ENCODE results near the gene ZNF784. TPM values are rescaled to one million over a fixed set of nuclear protein-coding genes. Genes with fewer than 3 reads are reported as not detected.

The ZNF784 gene
- total and polyA plus RNA-seq, 2 of the 8 experiments (the other 6 are each of a cell fraction or from before 2014, with no cell fraction given) = 6.5 to 8.0 TPM

GRCh38 chr19:55650602-55651230 lies 26.4 kb upstream of the ZNF784 start:
- H3K14ac ChIP-seq (ENCODE audit: insufficient read length) = no peak overlapping the region
- H3K4me3 ChIP-seq (ENCODE audit: extremely low read depth in 1 of 4, insufficient read depth in 2 of 4, low read depth in 3 of 4, low read length in 4 of 4) = no peak overlapping the region
- 91% methylated on average over 17 of the region's 17 CpGs; no CpG with 5 or more reads in 1 of the 2 experiments for WGBS, 2 experiments (ENCODE audit: extremely low coverage in 1 of 2, insufficient coverage in 1 of 2, insufficient read length in 1 of 2, insufficient replicate concordance in 2 of 2, low coverage in 1 of 2, low lambda C conversion rate in 2 of 2, missing lambda C conversion rate in 1 of 2)
- peaks cover 0 to 3% (median 1%) of the 10 kb centered on the region in 4 experiments; a peak in 2 of 8 replicates for H3K36me3 ChIP-seq (ENCODE audit: control insufficient read depth in 2 of 4, insufficient read depth in 4 of 4, low read length in 3 of 4)
- H2BK5ac ChIP-seq (ENCODE audit: low read depth, low read length) = no peak overlapping the region
- H3K56ac ChIP-seq (replicated peaks; ENCODE audit: insufficient read length, low read depth, low read length) = no peak overlapping the region
- no peak overlapping the region for H2AK5ac ChIP-seq (ENCODE audit: low read depth, low read length)
- H3K23ac ChIP-seq (ENCODE audit: insufficient read length) = no peak overlapping the region
- H4K91ac ChIP-seq (replicated peaks; ENCODE audit: insufficient read length, low read length) = no peak overlapping the region
- H3K27ac ChIP-seq (ENCODE audit: low read depth, low read length) = no peak overlapping the region
- DNase-seq (ENCODE audit: low read depth in 1 of 2, low spot score in 2 of 2) (no peak), FAIRE-seq (no peak)
- H2BK20ac ChIP-seq (ENCODE audit: low read length) = no peak overlapping the region
- H4K20me1 ChIP-seq (replicated peaks in 1 of 2; ENCODE audit: control insufficient read depth in 1 of 2, insufficient read depth in 2 of 2, low read length in 2 of 2) = no peaks in the 10 kb centered on the region
- H3K79me1 ChIP-seq (ENCODE audit: low read depth, low read length) = peaks cover 2% of the 10 kb centered on the region; the same call in 1 of the 2 replicates
- H3K79me2 ChIP-seq (ENCODE audit: control insufficient read depth in 1 of 2, insufficient read depth in 2 of 2, low read length in 2 of 2) = peaks cover 2 to 4% of the 10 kb centered on the region in 2 experiments
- no peak overlapping the region for H3K18ac ChIP-seq (ENCODE audit: extremely low read depth, low read length)
- no peaks in the 10 kb centered on the region for H3K27me3 ChIP-seq (replicated peaks in 1 of 4; ENCODE audit: control insufficient read depth in 3 of 4, extremely low read depth in 1 of 4, insufficient read depth in 3 of 4, low read length in 3 of 4)
- CTCF ChIA-PET (ENCODE audit: partially characterized antibody) = interaction anchor here (0.9 to 6.9 kb wide), 2 partner anchors 19 to 21 kb away, joined by 3 to 56 read pairs; no protein-coding TSS in a partner anchor
- no peak overlapping the region for H3K4ac ChIP-seq (replicated peaks; ENCODE audit: insufficient read length, low read depth, low read length)
- no peak overlapping the region for H2AFZ ChIP-seq (ENCODE audit: low read length)
- H3K23me2 ChIP-seq (ENCODE audit: low read depth, low read length) = peaks cover 11% of the 10 kb centered on the region
- H2BK12ac ChIP-seq (ENCODE audit: low read depth, low read length) = no peak overlapping the region
- no peak overlapping the region for H4K5ac ChIP-seq (ENCODE audit: insufficient read length, low read depth, low read length)
- H3K4me1 ChIP-seq (replicated peaks in 1 of 4; ENCODE audit: control insufficient read depth in 3 of 4, insufficient read depth in 4 of 4, low read length in 3 of 4) = peaks cover 0 to 8% (median 3%) of the 10 kb centered on the region in 4 experiments; a peak in 5 of 7 replicates
- no peak overlapping the region for H2BK15ac ChIP-seq (ENCODE audit: low read length)
- no peaks in the 10 kb centered on the region for H3K9me3 ChIP-seq (ENCODE audit: insufficient read depth in 2 of 2, low read depth in 1 of 2, low read length in 1 of 2)
- no peak overlapping the region for H3K9ac ChIP-seq (replicated peaks in 1 of 4; ENCODE audit: extremely low read depth in 1 of 4, low read depth in 3 of 4, low read length in 3 of 4)
- H2BK120ac ChIP-seq (replicated peaks; ENCODE audit: low read depth, low read length) = no peak overlapping the region
- POLR2A ChIA-PET (ENCODE audit: partially characterized antibody) = interaction anchor here (9.2 kb wide), 1 partner anchor 17 kb away, joined by 96 read pairs; no protein-coding TSS in a partner anchor
- no peak overlapping the region for H3K4me2 ChIP-seq (ENCODE audit: insufficient read depth in 1 of 2, low read depth in 2 of 2, low read length in 2 of 2)
- H4K8ac ChIP-seq (ENCODE audit: extremely low read depth, insufficient read depth, low read length) = no peak overlapping the region
- TF ChIP-seq RNF2 (IDR thresholded peaks at IDR 0.05; ENCODE audit: borderline replicate concordance, low read depth, low read length, missing control alignments, poor library complexity, severe bottlenecking) = no peak
- no peak for TF ChIP-seq E2F6 (IDR thresholded peaks at IDR 0.05)
- no peak for TF ChIP-seq SP4 (IDR thresholded peaks at IDR 0.05; ENCODE audit: low read length)
- TF ChIP-seq CHD2 (IDR thresholded peaks at IDR 0.05; ENCODE audit: low read length) = no peak
- no peak for TF ChIP-seq PHF8 (conservative IDR thresholded peaks at IDR 0.05; ENCODE audit: low read depth, low read length)
- TF ChIP-seq HDAC2 (IDR thresholded peaks at IDR 0.05; ENCODE audit: borderline replicate concordance in 1 of 2, low read depth in 2 of 2, low read length in 2 of 2) = no peak
- no peak for TF ChIP-seq MAX (IDR thresholded peaks at IDR 0.05)
- no peak for TF ChIP-seq SUZ12 (IDR thresholded peaks at IDR 0.05; ENCODE audit: low read length)
- no peak for TF ChIP-seq CTBP2 (IDR thresholded peaks at IDR 0.05; ENCODE audit: borderline replicate concordance, insufficient read depth, insufficient read length, low read length)
- no peak for TF ChIP-seq EZH2 (IDR thresholded peaks at IDR 0.05; ENCODE audit: low read depth, low read length, severe bottlenecking)
- TF ChIP-seq TAF1 (IDR thresholded peaks at IDR 0.05; ENCODE audit: low read depth, low read length) = no peak
